Smooth muscle cell of the pulmonary artery (primary cell): ENCODE results near the gene DBR1. TPM values are rescaled to one million over a fixed set of nuclear protein-coding genes. Genes with fewer than 3 reads are reported as not detected.

Experiments used
- total RNA-seq: library from RNA; depleted of rRNA; stranded (reverse); fragments of >200 nt; gene quantifications from 2 replicates; pipeline ENCODE4 v1.2.3, GENCODE V29; 2014

Gene DBR1, protein sequence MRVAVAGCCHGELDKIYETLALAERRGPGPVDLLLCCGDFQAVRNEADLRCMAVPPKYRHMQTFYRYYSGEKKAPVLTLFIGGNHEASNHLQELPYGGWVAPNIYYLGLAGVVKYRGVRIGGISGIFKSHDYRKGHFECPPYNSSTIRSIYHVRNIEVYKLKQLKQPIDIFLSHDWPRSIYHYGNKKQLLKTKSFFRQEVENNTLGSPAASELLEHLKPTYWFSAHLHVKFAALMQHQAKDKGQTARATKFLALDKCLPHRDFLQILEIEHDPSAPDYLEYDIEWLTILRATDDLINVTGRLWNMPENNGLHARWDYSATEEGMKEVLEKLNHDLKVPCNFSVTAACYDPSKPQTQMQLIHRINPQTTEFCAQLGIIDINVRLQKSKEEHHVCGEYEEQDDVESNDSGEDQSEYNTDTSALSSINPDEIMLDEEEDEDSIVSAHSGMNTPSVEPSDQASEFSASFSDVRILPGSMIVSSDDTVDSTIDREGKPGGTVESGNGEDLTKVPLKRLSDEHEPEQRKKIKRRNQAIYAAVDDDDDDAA
- total RNA-seq: 10.0 and 13.7 TPM in 2 replicates

DNA sequence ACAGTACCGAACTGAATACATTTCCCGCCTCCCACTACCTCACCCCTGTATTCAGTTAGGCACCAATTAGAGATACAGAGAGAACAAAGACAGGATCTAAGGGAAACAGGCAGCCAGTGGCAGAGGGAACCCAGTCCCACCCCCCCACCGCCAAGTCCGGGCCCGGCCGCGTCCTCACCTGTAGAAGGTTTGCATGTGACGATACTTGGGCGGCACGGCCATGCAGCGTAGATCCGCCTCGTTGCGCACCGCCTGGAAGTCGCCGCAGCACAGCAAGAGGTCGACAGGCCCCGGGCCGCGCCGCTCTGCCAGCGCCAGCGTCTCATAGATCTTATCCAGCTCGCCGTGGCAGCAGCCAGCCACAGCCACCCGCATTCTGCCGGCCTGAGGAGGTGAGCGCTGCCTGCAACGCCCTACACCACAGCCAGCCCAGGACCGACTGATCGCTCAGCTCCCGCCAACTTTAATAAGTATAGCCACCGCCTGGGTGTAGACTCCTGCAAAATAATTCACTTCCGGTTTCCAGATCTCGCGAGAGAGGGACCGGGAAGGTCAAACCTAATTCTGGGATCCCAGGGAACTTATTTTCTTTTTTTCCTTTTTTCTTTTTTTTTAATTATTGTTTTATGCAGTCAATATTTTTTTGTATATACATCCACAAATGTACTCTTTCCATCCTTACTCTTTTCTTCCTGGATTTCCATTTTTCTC, at the start of gene DBR1:
Gene DBR1 (minus strand): TSS at position 501 of the 711 bp plus-strand sequence. CDS start 126 bp downstream, at position 375.

DNA sequence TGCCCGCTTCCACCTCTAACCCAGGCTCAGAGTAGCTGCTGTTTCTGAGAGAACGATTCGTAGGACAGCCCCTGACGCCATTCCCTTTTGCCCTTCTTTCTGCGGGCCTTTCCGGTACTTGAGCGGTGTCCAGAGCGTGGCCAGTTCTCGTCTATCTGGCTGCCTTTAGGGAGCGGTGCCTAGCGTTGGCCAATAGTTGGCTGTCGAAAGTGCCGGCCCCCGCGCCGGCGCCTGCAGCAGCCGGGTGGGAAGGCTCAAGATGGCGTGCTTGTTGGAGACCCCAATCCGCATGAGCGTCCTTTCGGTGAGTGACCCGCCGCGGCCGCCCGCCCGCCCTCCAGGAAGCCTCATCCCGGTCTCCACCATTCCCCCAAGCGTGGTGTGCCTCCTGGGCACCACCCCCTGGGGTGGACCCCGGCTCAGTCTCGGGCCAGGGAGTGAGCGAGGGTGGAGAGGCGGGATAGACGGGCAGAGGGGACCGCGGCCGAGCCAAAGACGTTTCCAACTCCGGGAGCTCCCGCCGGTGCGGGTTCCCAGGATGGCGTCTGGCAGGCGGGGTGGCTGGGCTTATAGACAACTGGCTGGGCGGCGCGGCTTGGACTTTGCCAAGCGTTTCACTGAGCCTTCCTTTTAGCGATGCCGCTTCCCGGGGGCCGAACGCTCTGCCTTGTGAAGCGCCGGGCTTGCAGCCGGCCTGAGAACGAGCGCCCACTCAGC, 12.7 kb upstream of the DBR1 start, which contains the start of gene ARMC8:
Gene ARMC8 (plus strand): TSS at position 6 of the 717 bp plus-strand sequence. CDS start 254 bp downstream, at position 260.

DNA sequence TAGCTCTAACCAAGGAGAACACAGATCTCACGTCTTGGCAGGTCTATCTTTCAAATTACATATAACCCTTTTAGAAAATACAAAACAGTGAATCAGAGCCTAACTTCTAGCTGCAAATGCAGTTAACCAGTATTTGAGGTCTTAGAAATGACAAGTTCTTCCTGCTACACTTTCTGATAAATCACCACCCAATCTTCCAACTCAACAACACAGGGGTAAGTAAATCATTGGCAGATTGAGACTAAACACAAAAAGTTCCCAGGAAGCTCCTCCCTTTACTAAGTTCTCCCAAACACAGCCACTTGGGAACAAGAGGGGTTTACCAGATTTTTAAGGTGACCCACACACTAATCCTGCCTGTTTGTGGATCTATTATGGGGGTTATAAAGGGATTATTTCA, 42.5 kb downstream of the DBR1 start, which contains the start of gene A4GNT:
Gene A4GNT (minus strand): TSS at position 152 of the 400 bp plus-strand sequence. CDS start 1,134 bp downstream, outside the sequence.

DNA sequence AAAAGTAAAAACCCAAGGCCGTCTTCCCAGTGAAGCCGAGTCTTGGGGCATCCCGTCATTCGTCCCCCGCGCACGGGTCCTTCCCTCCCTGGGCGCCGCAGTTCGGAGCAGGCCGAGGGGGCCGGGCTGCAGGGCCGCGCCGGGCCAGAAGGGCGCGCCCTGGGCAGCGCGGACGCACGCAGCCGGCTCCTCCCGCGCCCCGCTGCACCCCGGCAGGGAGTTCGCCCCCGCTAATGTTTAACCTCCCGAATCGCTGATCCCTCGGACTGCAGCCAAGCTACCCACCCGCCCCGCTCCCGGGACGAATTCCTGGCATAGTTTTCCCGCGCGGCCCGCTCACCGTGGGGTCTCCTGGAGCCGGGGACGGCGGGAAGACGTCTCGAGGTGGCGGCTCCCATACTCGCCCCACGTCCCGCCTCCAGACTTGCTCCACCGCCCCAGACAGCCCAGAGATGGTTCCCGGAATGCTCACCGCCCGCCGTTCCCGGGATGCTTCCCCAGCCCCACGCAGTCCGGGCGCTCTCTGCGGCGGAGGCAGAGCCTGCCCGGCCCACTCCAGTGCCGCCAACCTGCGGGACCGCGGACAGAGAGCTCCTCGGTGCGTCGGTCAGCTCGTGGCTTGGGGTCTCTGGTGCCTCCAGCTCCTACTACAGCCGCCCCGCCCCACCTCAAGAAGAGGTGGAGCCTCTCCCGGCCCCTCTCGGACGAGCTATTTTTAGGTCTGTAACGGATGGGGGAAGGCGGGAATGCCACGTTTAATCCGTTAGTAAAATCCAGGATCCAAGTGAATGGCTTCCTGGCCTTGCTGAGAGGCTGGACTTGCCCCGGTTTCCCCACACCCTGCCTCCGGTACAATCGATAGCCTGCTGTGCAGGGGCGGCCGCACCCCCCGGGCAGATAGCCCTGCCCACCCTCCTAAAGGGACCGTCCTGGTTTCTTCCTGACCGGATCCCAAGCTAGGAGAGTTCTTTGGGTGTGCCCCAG, 59.4 kb downstream of the DBR1 start, which contains the start of gene DZIP1L:
Gene DZIP1L (minus strand): TSS at position 621 of the 984 bp plus-strand sequence. CDS start 11,637 bp downstream, outside the sequence.

Other genes starting within 250 kb of the DBR1 start
- gene CLDN18, start 164.8 kb downstream of the DBR1 start, total RNA-seq: not detected in 2 replicates
- 25.7 and 28.9 TPM in 2 replicates for gene DZIP1L, start 59.3 kb downstream of the DBR1 start, total RNA-seq
- gene A4GNT, start 42.5 kb downstream of the DBR1 start, total RNA-seq: not detected in 2 replicates
- 42.6 and 48.5 TPM in 2 replicates for gene ARMC8, start 12.4 kb upstream of the DBR1 start, total RNA-seq
- gene NME9, start 154.9 kb upstream of the DBR1 start, total RNA-seq: 0.07 TPM in 1 of 2 replicates, not detected in the other
- 54.4 and 74.1 TPM in 2 replicates for gene MRAS, start 173.7 kb upstream of the DBR1 start, total RNA-seq